Astrocyte (in vitro differentiated cells and primary cell): ENCODE results near the gene HKDC1.

ENCODE experiments used
- CTCF ChIP-seq: IDR thresholded peaks from 2 replicates; pipeline ENCODE4 v1.5.1; 2011; ENCODE audit warnings: low read depth, mild to moderate bottlenecking, inconsistent platforms, low read length, moderate library complexity; ENCODE audit not compliant: insufficient read depth
- EZH2 ChIP-seq: IDR thresholded peaks from 2 replicates; pipeline ENCODE4 v1.6.1; 2012; ENCODE audit warnings: mild to moderate bottlenecking, low read length, inconsistent platforms; ENCODE audit not compliant: insufficient read depth

DNA sequence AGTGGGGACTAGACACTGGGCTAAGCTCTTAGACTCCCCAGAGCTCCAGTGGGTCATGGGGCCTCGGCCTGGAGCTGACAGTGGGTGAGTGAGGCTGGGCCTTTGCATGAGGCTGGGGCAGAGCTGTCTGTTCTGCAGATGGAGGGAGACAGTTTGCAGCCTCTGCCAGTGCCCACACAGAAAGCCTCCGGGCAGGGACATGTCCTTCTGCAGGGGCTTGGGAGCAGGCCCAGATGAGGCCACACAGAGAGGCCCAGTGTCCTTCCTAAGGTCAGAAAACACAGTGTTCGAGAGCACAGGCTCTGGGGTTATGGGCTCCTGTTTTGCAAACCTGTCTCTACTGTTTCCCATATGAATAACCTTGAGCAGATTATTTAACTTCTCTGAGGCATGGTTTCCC, 33.0 kb downstream of the HKDC1 start:
- TF ChIP-seq CTCF (no peak), EZH2 (no peak)
